Myocyte (in vitro differentiated cells): ENCODE results near the gene CREB5. TPM values are rescaled to one million over a fixed set of nuclear protein-coding genes. Genes with fewer than 3 reads are reported as not detected.

Experiments
- DNase-seq: peaks from one replicate; pipeline ENCODE4 v3.0.0-alpha.2; 2012; ENCODE audit warnings: low read depth
- total RNA-seq: library from RNA; depleted of rRNA; stranded (reverse); fragments of >200 nt; gene quantifications from 2 replicates; pipeline ENCODE4 v1.2.3, GENCODE V29; 2014

Gene CREB5
- total RNA-seq, 1 donor from 2014 or later: 3.7 TPM

DNA sequence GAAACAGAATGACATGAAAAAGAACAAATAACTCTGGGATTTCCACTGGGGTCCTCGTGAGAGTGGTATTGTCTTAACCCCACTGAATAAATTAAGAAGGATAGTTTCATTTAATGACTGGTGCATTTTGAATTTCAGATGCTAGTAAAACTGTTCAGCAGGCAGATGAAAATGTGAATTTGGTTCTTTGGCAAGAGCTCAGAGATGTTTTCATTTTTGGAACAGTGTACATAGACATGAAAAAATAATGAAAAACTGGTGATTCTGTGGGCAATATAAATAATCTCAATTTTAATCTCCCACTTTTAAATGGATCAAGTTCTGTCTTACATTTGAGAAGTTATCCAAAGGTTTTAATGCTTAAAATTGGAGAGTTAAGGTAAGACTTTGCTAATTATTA is 461.7 kb downstream of the CREB5 start:
- DNase-seq: no peak

Other genes with a start within 250 kb of the CREB5 start
- gene JAZF1, start 231.7 kb upstream of the CREB5 start, total RNA-seq: 5.2 and 9.3 TPM in 2 replicates